HuH-7 (cell line): ENCODE data around the gene JMJD7.

Experiments used
- DNase-seq: peaks from one replicate; pipeline ENCODE4 v3.0.0; 2011; ENCODE audit warnings: low spot score

JMJD7 gene

GRCh38 chr15:41827880-41828806, at the start of gene JMJD7:
Gene JMJD7 (plus strand): TSS chr15:41828092. CDS start chr15:41828125, 33 bp downstream.
- DNase-seq, result peak; percentile 97

- no peak for DNase-seq
Measured at GRCh38 chr15:41778521-41778920, 49.4 kb upstream of the JMJD7 start.

GRCh38 chr15:41779662-41780157, 48.2 kb upstream of the JMJD7 start:
- DNase-seq, result no peak

- no peak for DNase-seq
Measured at GRCh38 chr15:41780266-41780665, 47.6 kb upstream of the JMJD7 start.

- DNase-seq, result no peak
Measured at GRCh38 chr15:41780727-41781126, 47.2 kb upstream of the JMJD7 start.

- no peak for DNase-seq
Measured at GRCh38 chr15:41782371-41783282, 45.3 kb upstream of the JMJD7 start.

GRCh38 chr15:41783296-41783695, 44.6 kb upstream of the JMJD7 start:
- DNase-seq, result no peak

- DNase-seq, result no peak
Measured at GRCh38 chr15:41788262-41788661, 39.6 kb upstream of the JMJD7 start.

- DNase-seq, result no peak
Measured at GRCh38 chr15:41789236-41789635, 38.7 kb upstream of the JMJD7 start.

- no peak for DNase-seq
Measured at GRCh38 chr15:41789662-41790061, 38.2 kb upstream of the JMJD7 start.

GRCh38 chr15:41790169-41790568, 37.7 kb upstream of the JMJD7 start:
- no peak for DNase-seq

- DNase-seq, result no peak
Measured at GRCh38 chr15:41790756-41791546, 36.9 kb upstream of the JMJD7 start.

- no peak for DNase-seq
Measured at GRCh38 chr15:41791547-41791937, 36.4 kb upstream of the JMJD7 start.

GRCh38 chr15:41792000-41792637, 35.8 kb upstream of the JMJD7 start:
- no peak for DNase-seq

- no peak for DNase-seq
Measured at GRCh38 chr15:41794081-41794480, 33.8 kb upstream of the JMJD7 start.

- DNase-seq, result no peak
Measured at GRCh38 chr15:41795996-41796856, 31.7 kb upstream of the JMJD7 start.

- no peak for DNase-seq
Measured at GRCh38 chr15:41797201-41797944, 30.5 kb upstream of the JMJD7 start.

- no peak for DNase-seq
Measured at GRCh38 chr15:41798607-41799487, 29.0 kb upstream of the JMJD7 start.

GRCh38 chr15:41799488-41799805, 28.4 kb upstream of the JMJD7 start:
- no peak for DNase-seq
